KBM-7 (cell line): ENCODE data around the gene LIN37.
"Not testable (repeated sequence)": the region's sequence is repeated elsewhere in the genome, so short reads cannot be mapped to it uniquely, and the experiment has no call there.

Experiments used
- DNase-seq: peaks from one replicate; pipeline ENCODE4 v3.0.0-alpha.2; 2015
- in situ Hi-C: fragments of 300-500 bp; cut with MboI; formaldehyde crosslinking; loops from 2 replicates; pipeline ENCODE4 v1.14.3; 2020; ENCODE audit warnings: low sequenced_read_pairs, low pct_unique_long_range_greater_than_20kb, mixed read lengths

LIN37 gene

GRCh38 chr19:35718345-35719041 lies 29.9 kb upstream of the LIN37 start:
- peak; percentile 22 for DNase-seq
- in situ Hi-C loops: no loop called here

DNA sequence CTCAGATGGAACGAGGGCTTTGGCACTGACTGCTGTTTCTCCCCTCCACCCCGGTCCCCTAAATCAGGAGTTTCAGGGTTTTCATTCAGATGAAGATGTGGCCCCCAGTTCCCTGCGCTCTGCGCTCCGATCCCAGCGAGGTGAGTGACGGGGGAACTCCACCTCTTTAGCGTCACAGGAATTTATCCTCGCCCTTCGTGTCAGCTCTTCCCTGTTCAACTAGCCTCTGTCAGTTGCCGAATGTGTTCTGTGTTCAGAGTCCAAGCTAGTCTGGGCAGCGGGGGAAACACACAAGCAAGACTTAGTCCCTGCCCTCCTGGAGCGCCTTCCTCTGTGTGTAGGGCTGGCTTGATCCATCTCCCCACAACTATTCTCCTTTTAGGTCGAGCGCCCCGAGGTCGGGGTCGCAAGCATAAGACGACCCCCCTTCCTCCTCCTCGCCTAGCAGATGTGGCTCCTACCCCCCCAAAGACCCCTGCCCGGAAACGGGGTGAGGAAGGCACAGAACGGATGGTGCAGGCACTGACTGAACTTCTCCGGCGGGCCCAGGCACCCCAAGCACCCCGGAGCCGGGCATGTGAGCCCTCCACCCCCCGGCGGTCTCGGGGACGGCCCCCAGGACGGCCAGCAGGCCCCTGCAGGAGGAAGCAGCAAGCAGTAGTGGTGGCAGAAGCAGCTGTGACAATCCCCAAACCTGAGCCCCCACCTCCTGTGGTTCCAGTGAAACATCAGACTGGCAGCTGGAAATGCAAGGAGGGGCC lies 28.8 kb upstream of the LIN37 start:
- no peak for DNase-seq
- in situ Hi-C loops: no loop called here

DNA sequence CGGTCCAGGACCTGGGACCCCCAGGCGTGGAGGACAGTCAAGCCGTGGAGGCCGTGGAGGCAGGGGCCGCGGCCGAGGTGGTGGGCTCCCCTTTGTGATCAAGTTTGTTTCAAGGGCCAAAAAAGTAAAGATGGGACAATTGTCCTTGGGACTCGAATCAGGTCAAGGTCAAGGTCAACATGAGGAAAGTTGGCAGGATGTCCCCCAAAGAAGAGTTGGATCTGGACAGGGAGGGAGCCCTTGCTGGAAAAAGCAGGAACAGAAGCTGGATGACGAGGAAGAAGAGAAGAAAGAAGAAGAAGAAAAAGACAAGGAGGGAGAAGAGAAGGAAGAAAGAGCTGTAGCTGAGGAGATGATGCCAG lies 28.2 kb upstream of the LIN37 start:
- in situ Hi-C loops: no loop called here
- DNase-seq: no peak

- in situ Hi-C loops: no loop called here
- DNase-seq: no peak
These were observed 27.7 kb upstream of the LIN37 start for GRCh38 chr19:35720648-35721047.

- in situ Hi-C loops: no loop called here
- DNase-seq: no peak
These were observed 27.0 kb upstream of the LIN37 start for GRCh38 chr19:35721374-35721773.

- no peak for DNase-seq
- in situ Hi-C loops: no loop called here
These were observed 25.9 kb upstream of the LIN37 start for GRCh38 chr19:35722461-35722860.

GRCh38 chr19:35722897-35723296 lies 25.5 kb upstream of the LIN37 start:
- in situ Hi-C loops: no loop called here
- no peak for DNase-seq

DNA sequence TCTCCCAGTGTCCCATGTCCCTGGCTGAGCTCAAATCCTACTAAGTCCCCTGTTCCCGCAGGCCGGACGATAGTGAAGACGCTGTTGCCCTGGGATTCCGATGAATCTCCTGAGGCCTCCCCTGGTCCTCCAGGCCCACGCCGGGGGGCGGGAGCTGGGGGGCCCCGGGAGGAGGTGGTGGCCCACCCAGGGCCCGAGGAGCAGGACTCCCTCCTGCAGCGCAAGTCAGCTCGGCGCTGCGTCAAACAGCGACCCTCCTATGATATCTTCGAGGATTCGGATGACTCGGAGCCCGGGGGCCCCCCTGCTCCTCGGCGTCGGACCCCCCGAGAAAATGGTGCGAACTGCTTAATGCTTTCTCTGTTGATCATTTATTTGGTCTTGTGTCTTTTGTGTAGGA lies 24.7 kb upstream of the LIN37 start:
- in situ Hi-C loops: no loop called here
- no peak for DNase-seq

DNA sequence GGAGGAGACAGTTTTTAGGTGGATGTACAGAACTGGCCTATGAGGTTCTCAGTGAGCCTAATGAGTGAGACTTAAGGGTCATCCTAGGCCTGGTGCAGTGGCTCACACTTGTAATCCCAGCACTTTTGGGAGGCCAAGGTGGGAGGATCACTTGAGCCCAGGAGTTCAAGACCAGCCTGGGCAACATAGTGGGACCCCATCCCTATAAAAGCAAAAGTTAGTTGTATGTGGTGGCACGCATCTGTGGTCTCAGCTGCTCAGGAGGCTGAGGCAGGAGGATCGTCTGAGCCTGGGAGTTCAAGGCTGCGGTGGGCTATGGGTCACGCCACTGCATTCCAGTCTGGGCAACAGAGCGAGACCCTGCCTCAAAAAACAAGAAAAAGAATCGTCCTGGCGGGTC lies 24.2 kb upstream of the LIN37 start:
- DNase-seq, in situ Hi-C loops: not testable (repeated sequence)

GRCh38 chr19:35724560-35724959 lies 23.8 kb upstream of the LIN37 start:
- in situ Hi-C loops: no loop called here
- DNase-seq: no peak

- DNase-seq: no peak
- in situ Hi-C loops: no loop called here
These were observed 23.0 kb upstream of the LIN37 start for GRCh38 chr19:35725216-35725861.

DNA sequence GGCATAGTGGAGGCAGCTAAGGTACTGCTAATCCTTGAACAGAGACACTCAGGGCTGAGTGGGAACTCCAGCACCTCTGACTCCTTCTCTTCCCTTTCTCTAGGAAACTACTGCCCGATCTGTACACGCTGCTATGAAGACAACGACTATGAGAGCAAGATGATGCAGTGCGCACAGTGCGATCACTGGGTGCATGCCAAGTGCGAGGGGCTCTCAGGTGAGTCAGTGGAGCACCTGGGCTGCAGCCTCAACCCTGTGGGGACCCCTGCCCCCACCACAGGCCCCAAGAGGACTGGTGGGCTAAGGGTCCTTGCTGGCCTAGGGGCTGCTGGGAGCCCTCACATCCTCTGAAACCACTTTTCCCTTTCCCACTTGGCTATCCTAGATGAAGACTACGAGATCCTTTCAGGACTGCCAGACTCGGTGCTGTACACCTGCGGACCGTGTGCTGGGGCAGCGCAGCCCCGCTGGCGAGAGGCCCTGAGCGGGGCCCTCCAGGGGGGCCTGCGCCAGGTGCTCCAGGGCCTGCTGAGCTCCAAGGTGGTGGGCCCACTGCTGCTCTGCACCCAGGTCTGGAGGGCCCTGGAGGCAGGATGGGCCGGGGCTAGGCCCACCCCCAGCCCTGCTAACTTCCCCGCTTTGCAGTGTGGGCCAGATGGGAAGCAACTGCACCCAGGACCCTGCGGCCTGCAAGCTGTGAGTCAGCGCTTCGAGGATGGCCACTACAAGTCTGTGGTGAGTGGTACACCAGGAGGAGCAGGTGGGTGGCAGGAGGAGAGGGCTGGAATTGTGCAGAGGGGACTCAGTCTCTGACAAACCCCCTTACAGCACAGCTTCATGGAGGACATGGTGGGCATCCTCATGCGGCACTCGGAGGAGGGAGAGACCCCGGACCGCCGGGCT lies 21.1 kb upstream of the LIN37 start:
- in situ Hi-C loops: no loop called here
- no peak for DNase-seq

GRCh38 chr19:35727956-35728706 lies 20.2 kb upstream of the LIN37 start:
- DNase-seq: no peak
- in situ Hi-C loops: no loop called here

- in situ Hi-C loops: no loop called here
These were observed 19.4 kb upstream of the LIN37 start for GRCh38 chr19:35729021-35729420.

DNA sequence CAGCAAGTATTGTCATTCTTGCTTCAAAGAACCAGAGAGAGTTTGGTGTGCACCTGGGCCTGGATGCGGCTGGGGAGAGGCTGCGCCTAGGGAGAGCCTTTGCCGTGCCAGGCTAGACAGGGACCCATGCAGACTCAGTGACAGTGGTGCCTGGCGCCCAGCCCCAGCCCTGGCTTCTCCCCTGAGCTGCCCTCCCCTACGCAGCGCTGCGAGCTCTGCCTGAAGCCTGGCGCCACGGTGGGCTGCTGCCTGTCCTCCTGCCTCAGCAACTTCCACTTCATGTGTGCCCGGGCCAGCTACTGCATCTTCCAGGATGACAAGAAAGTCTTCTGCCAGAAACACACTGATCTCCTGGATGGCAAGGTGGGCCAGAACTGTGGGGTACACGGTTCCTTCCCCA lies 18.6 kb upstream of the LIN37 start:
- DNase-seq: no peak
- in situ Hi-C loops: no loop called here

More at GRCh38 chr19:35729021-35729420, 19.4 kb upstream of the LIN37 start:
- DNase-seq: no peak

DNA sequence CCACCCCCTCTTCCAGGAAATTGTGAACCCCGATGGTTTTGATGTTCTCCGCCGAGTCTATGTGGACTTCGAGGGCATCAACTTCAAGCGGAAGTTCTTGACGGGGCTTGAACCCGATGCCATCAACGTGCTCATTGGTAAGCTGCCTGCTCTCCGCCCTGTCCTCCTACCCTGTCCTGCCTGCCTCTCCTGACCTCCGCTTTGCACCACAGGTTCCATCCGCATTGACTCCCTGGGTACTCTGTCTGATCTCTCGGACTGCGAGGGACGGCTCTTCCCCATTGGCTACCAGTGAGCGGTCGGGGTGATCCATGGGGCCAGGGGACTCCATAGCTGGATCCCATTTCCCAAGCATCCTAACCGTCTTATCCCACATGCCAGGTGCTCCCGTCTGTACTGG lies 18.1 kb upstream of the LIN37 start:
- in situ Hi-C loops: no loop called here
- no peak for DNase-seq

GRCh38 chr19:35731353-35731752 lies 17.0 kb upstream of the LIN37 start:
- no peak for DNase-seq
- in situ Hi-C loops: no loop called here

DNA sequence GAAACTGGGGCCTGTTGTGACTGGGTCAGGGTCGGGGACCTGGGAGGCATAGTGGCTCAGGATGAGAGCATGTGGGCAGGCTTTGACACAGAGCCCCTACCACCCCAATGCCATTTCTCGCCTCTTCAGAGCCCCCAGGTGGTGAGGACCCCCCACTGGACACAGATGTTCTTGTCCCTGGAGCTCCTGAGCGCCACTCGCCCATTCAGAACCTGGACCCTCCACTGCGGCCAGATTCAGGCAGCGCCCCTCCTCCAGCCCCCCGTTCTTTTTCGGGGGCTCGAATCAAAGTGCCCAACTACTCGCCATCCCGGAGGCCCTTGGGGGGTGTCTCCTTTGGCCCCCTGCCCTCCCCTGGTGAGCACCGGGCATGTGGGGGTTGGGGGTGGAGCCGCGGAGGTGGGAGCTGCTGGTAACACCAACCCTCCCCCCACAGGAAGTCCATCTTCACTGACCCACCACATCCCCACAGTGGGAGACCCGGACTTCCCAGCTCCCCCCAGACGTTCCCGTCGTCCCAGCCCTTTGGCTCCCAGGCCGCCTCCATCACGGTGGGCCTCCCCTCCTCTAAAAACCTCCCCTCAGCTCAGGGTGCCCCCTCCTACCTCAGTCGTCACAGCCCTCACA lies 16.5 kb upstream of the LIN37 start:
- in situ Hi-C loops: no loop called here
- DNase-seq: no peak
